Jurkat, Clone E6-1 (cell line): Measurements from ENCODE around the gene MINAR1. TPM values are rescaled to one million over a fixed set of nuclear protein-coding genes. Genes with fewer than 3 reads are reported as not detected.
"Not testable (repeated sequence)": the region's sequence is repeated elsewhere in the genome, so short reads cannot be mapped to it uniquely, and the experiment has no call there.

ENCODE experiments used
- DNase-seq: peaks from one replicate; pipeline ENCODE4 v3.0.0-alpha.2; 2011; ENCODE audit warnings: low read depth, low spot score
- H3K4me3 ChIP-seq: 2 replicates; pipeline ENCODE4 v1.5.1; 2011; ENCODE audit warnings: mild to moderate bottlenecking, low read length, control low read depth, moderate library complexity
- polyA plus RNA-seq: library from polyadenylated mRNA; unstranded; fragments of >200 nt; gene quantifications from one replicate; pipeline ENCODE4 v1.2.1, GENCODE V29; 2012; ENCODE audit warnings: missing spikeins; ENCODE audit not compliant: insufficient read length, insufficient read depth

The MINAR1 gene, protein sequence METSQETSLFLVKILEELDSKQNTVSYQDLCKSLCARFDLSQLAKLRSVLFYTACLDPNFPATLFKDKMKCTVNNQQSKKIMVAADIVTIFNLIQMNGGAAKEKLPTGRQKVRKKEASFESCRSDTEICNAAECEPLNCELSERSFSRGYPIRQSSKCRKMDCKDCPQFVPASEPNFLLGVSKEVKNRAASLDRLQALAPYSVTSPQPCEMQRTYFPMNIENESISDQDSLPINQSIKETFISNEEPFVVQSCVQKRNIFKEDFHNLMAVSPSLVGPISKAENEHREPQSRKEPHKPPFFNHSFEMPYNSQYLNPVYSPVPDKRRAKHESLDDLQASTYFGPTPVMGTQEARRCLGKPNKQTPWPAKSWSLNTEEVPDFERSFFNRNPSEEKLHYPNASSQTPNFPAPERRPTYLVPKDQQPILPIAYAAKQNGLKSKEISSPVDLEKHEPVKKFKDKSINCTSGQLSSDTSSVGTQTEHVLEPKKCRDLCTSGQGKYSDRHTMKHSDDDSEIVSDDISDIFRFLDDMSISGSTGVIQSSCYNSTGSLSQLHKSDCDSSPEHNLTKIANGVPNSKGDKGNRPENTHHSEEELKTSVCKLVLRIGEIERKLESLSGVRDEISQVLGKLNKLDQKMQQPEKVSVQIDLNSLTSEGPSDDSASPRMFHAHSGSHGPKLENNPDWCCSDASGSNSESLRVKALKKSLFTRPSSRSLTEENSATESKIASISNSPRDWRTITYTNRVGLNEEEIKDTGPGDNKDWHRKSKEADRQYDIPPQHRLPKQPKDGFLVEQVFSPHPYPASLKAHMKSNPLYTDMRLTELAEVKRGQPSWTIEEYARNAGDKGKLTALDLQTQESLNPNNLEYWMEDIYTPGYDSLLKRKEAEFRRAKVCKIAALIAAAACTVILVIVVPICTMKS
- 3.3 TPM for polyA plus RNA-seq

DNA sequence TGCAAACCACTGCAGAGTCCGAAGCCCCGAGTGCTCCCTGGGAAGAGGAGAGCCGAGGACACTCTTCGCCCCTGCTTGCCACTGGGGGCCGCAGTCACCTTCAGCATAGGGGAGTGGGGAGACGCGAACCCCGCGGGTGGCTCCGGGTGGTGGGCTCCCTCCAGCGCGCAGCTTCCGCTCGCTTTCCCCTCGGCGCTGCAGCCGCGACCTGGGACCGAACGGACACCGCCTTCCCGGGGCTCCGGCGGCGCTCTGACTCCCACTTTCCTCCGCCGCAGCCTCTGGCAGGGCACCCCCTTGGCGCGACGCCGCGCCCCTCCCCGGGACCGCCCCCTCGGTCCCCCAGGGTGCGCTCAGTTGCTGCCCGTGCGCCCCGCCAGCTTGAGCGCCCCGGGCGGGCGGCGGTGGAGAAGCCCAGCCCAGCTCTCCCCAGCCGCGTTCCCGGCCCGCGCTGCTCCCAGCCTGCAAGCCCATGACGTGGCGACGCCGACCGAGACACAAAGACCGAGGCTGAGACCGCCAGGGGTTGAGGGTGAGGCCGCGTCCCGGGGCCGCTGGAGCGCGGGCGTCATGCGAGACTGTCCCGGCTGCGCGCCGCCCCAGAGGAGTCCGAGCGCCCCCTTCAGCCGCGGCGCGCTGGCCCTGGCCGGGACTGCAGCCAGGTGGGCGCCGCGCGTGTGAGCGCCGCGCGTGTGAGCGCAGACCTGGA lies at the start of gene MINAR1:
TSS of gene MINAR1 (plus strand) at position 701 of the 709 bp plus-strand sequence. CDS start 23,812 bp downstream, outside the sequence.
- DNase-seq: no peak
- H3K4me3 ChIP-seq: no peak within 1 kb of the TSS

DNA sequence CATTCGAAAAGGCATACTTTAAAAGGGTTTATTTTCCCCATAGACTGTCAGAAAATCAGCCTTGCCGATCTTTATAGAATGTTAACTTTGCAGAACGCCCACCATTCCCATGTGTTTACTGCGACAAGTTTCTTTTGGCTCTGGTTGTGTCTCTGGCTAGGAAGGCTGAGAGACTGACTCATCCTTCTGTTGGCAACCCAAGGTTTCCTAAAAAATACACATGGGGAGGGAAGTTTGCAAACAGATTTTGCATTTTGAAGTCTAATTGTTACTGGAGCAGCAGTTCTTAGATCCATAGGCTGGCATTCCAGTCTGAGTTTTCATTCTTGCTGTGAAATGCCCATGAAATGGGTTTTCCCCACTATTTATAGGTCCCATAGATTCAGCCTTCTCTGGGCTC lies 37.9 kb upstream of the MINAR1 start:
- DNase-seq: no peak
- H3K4me3 ChIP-seq: no peak overlapping the region

DNA sequence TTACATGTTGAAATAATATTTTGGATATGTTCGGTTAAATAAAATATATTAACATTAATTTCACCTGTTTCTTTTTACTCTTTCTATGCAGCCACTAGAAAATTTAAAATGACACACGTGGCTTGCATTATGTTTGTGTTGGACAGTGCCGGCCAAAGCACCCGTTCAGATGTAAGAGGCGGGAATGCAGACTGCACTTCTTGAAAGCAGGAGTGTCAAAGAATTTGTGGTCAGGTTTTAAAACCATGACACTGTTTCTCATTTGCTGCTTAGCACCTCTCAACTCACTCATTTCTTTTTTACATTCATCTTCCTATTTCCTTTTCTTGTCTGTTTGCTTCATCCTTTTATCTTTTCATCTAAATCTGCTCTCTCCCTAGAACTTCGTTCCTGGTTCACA lies 35.3 kb upstream of the MINAR1 start:
- peak; percentile 24 for DNase-seq
- H3K4me3 ChIP-seq: no peak overlapping the region

DNA sequence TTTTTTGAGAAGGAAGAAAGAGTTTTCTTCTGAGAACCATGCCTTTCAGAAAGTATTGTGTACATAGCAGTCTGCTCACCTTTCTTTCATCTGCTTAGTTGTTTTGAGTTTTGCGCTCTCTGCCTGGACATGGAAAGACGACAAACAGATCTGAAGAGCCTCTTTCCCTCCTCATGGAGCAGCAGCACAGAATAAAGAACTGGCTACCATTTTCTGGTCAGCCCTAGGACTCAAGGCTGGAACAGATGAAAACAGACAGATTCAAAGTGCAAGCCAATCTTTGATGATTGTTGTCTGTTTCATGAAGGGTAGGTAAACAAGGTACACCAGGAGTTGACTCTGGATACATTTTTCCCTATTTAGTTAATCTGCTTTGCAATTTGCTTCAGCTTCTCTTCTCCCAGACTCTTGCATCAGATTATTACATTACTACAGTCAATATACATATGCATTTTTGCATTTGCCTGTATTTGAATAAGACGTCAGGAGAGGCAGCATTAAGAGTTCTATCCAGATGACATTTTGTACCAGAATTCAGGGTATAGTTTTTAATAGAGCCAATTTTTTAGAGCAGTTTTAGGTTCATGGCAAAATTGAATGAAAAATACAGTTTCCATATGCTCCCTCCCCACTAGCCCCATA lies 34.7 kb upstream of the MINAR1 start:
- H3K4me3 ChIP-seq: no peak overlapping the region
- no peak for DNase-seq

DNA sequence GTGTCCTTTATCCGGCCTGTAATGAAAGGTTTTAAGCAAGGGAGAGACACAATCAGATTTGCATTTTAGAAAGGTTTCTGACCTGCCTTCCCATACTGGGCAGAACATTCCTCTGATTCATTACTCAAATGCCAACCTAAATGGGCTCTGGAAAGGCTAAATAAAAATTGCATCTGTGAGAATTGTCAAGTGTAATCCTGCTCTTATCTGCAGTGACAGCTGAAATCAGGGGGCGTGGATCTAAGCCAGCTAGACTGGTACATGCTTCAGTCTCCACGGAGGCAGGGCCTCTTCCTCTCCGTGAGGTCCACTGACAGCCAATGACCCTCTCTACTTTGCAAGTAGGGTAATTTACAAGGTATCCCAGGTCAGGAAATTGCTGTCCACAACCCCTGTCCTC lies 32.5 kb upstream of the MINAR1 start:
- no peak for DNase-seq
- H3K4me3 ChIP-seq: no peak overlapping the region

DNA sequence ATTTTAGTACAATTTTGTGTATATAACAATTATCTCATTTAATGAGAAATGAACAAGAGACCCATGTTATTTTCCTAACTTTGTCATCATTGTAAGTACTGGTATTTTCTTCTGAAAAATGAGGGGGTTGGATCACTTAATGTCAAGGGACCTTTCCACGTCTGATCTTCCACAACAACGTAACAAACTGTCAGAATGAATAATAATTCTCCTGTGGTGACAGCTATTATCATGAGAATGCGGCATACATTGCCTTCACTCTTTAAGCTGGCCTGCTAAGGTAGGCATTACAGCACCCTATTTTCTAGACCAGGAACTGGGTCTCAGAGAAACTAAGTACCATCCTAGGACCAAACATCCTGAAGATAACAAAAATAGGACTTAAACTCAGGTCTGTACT lies 31.5 kb upstream of the MINAR1 start:
- no peak overlapping the region for H3K4me3 ChIP-seq
- DNase-seq: no peak

DNA sequence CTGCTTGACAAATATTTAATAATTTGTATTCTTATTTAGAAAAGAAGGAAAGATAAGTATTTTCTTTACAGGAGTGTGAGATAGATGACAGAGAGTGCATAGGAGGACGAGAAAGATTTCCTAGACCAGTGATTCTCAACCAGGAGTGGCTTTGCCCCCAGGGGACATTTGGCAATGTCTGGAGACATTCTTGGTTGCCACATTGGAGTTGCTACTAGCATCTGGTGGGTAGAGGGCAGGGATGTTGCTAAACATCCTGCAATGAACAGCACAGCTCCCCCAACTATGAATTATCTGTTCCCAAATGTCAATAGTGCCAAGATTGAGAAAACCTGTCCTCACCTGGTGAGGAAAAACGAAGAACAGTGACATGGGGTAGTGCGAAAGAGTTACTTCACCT lies 30.8 kb upstream of the MINAR1 start:
- DNase-seq: no peak
- no peak overlapping the region for H3K4me3 ChIP-seq

DNA sequence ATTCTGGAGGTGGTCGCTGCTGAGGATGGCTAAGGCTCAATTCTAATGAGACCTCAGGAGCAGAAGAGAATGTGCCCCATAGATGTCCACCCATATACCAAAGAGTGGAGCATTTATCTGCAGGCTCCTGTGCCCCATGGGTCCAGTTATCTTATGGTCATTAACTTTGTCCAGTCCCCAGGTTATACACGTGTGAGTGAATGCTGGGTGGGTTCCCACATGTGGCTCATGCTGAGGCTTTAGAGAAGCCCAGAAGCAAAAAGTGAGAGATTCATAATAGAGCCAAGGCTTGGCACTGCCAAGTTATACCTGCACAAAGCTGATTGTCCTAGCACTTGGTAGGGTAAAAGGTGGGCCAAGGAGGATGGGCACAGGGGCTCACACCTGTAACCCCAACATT lies 30.0 kb upstream of the MINAR1 start:
- no peak overlapping the region for H3K4me3 ChIP-seq
- DNase-seq: no peak

DNA sequence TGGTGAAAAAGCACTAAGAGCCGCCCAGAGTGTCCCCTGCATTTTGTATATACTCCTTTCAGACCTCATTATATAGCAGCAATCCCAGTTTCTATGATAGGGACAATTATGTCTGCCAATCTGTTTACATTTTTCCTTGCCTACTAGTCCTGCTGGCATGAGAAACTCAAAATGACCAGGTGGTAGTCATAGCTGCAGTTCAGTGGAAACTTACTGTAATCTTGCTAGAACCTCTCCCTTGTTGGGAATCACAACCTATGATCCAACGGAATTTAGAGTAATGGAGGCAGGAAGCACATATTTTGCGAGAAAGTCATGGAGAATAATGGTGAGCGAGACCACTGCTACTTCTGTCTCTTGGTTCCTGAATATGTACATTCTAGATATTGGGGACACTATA lies 28.6 kb upstream of the MINAR1 start:
- no peak overlapping the region for H3K4me3 ChIP-seq
- no peak for DNase-seq

DNA sequence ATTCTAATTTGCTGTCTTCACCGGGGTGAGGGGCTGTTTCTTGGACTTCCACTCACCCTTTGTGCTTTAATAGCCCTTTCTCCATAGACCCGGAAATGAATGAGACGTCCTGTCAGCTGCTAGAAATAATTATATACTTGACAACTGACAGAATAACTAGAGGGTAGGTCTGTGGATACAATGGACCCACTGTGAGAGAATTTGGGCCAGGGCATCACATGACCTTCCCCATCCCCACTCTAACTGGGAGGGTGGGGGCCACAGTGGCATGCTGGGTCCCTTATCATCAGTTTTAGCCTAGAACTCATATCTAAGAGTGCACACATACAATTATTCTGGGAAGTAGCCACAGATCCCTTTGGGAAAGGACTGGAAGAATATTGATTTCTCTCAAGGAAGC lies 25.9 kb upstream of the MINAR1 start:
- H3K4me3 ChIP-seq: no peak overlapping the region
- DNase-seq: no peak

DNA sequence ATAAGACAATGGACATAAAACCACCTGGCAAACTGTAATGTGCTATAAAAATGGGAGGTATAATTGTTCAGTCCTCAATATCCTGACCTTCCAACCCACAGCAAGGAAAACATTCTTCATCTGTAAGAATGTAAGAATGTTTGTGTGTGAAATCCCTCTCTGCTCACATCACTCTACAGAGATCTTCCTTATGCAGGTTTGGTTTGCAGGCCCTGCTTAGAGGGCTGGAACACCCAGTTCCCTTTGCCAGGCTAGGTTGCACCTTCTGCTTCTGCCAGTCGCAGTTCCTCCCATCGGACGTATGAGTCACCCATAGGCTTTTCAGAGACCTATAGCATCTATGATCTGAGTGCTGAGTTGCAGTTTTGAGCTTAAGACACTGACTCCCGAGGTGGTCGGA lies 24.1 kb upstream of the MINAR1 start:
- no peak for DNase-seq
- H3K4me3 ChIP-seq: no peak overlapping the region

DNA sequence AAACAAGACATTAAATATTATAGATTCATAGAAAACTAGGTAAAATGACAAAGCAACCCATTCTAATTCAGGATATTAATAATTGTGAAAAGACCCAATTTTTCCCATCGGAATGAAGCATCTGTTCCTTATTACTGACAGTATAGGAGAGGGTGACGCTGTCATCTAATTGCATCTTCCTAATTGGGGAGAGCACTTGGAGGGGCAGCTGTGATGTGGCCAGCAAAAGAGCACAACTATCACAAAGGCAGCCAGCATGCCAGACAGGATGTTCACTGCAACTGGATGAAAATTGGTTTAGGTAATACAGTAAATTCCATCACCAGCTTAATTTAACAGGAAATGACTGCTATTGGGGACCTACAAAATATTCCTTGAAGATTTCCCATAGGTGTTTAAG lies 21.9 kb upstream of the MINAR1 start:
- no peak for DNase-seq
- H3K4me3 ChIP-seq: no peak overlapping the region

DNA sequence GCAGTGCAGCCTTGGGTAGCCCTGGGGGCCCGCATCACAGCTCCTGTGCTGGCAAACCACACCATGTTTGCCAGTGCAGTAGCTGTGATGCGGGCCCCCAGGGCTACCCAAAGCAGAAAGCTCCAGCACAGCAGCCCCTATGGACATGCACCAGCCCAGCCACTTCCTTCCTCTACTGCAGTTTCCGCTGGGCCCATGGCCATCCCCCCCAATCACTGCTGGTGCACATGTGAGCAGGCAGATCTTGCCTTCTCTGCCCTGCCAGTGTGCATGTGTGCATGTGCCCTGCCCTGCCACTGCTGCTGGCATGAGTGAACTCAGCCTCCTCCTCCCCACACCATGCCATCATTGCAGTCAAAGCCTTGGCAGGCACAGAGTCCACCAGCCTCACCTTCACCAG lies 20.1 kb upstream of the MINAR1 start:
- no peak overlapping the region for H3K4me3 ChIP-seq
- DNase-seq: no peak

DNA sequence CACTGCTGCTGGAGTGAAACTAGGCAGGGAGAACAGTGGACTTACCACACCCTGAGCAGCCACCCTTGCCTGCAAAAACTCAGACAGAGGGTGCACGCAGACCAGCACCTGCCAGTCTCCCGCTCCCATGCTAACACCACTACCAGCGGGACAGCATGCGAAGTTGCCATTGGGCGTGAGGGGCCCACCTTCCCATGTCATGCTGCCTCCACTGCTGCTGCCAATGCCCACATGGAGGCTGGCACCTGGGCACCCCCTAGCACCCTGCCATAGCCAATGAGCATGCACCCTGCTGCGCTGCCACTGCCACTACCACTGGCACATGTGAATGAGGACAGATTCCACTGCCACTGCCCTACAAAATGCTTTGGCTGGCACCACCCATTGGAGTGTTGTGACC lies 19.7 kb upstream of the MINAR1 start:
- H3K4me3 ChIP-seq: no peak overlapping the region
- DNase-seq: no peak

DNA sequence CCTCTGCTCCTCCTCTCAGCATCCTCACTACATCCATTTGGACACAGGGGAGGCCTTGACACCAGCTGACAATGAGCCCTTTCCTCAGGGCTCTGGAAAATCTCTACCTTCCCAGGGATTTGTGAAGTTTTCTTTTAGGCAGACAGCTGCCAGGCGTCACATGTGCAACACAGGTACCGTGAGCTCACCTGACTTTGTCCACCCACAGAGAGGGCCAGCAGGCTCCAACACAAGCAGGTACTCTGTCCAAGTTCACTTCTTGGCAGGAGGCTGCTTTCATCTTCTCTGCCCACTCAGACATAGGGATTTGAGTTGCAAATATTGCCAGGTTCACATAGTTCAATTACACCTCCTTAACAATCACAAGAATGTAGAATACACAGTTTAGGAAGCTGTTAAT lies 15.3 kb upstream of the MINAR1 start:
- H3K4me3 ChIP-seq: no peak overlapping the region
- DNase-seq: no peak

DNA sequence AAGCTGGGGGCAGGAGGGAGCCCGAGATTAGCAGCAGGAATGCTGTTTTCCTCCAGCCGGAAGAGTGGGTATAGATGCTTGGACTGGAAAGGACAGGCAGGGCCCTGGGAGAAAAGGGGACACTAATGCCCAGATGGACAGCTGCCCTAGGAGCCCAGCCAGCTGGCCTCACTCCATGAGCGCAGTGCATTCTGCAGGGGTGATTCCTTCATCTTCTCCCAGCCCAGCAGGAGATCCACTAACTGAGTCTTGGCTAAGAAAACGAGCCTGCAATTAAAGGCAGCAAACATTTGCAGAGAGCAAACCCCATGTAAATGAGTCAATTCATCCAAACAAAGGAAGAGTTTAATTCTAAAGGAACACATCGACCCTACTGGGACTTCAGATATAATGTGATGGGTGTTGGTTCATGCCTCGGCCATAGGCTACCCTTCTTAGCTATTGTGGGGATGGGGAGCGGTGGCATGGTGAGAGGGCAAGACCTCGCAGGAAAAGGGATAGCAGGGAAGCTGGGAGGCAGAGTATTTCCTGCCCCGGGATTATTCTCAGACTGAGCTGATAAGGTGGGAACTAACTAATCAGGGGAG lies 13.3 kb upstream of the MINAR1 start:
- no peak overlapping the region for H3K4me3 ChIP-seq
- DNase-seq: no peak

DNA sequence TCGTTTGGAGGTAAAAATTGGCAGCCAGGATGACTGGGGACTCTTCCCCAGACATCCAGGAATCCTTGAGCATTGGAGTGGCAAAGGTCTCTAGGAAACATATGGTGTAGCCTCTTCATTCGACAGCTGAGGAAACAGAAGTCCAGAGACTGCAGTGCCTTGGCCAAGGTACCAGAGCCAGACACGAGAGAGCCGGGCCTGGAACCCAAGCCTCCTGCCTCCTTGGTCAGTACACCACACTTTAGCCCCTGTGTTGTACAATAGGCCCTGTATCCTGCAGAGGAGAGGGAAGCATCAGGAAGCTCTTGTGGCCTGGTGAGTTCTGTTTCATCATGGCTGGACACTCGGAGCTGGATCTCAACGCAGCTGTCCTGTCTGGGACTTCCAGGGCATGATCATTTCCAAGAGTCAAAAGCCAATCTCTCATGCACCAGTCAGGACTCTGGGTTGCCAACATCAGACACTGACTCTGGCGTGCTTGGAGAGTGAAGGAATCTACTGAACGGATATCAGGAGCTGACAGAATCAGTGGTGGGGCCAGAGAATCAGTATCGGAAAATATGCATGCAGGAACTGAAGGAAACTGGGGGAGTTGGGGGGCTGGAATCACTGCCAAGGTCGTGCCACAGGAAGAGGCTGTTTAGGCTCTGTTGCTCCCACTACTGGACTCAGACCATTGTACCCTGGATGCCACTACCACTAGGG lies 6.4 kb upstream of the MINAR1 start:
- H3K4me3 ChIP-seq: no peak overlapping the region
- no peak for DNase-seq

DNA sequence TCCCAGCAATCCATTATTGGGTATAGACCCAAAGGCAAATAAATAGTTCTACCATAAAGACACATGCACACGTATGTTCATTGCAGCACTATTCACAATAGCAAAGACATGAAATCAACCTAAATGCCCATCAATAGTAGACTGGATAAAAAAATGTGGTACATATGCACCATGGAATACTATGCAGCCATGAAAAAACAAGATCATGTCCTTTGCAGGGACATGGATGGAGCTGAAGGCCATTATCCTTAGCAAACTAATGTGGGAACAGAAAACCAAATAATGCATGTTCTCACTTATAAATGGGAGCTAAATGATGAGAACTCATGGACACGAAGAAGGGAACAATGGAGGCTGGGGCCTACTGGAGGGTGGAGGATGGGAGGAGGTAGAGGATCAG lies 5.2 kb upstream of the MINAR1 start:
- DNase-seq, H3K4me3 ChIP-seq: not testable (repeated sequence)
